T47D (cell line): Measurements from ENCODE around the gene KCNH2.
A peak's percentile ranks its signal among the peaks of the same experiment; 100 is the strongest.

Experiments
- DNase-seq, 2 experiments: peaks; one replicate each; pipeline versions ENCODE4 v3.0.0 to v3.0.0-alpha.2; 2011 to 2012; ENCODE audit warnings: low read depth in 1 of 2, low spot score in 1 of 2
- JUND ChIP-seq: IDR thresholded peaks from 2 replicates; pipeline ENCODE4 v1.6.1; 2012; ENCODE audit warnings: low read depth
- in situ Hi-C: cut with HindIII; loops from 2 replicates; pipeline ENCODE4 v1.10.0; 2016; ENCODE audit warnings: low sequenced_read_pairs, low pct_unique_long_range_greater_than_20kb

KCNH2 gene

GRCh38 chr7:151008511-151009323 is 30.6 kb upstream of the KCNH2 start:
- TF ChIP-seq JUND = no peak
- DNase-seq = no peak
- in situ Hi-C loops = no loop called here

- TF ChIP-seq JUND = no peak
- no peak for DNase-seq
- in situ Hi-C loops = no loop called here
Measured at GRCh38 chr7:151008143-151008510, 30.0 kb upstream of the KCNH2 start.

GRCh38 chr7:151007469-151007898 is 29.4 kb upstream of the KCNH2 start:
- in situ Hi-C loops = no loop called here
- DNase-seq = no peak
- no peak for TF ChIP-seq JUND

- no peak for TF ChIP-seq JUND
Measured at GRCh38 chr7:151006590-151007300, 28.6 kb upstream of the KCNH2 start.

DNA sequence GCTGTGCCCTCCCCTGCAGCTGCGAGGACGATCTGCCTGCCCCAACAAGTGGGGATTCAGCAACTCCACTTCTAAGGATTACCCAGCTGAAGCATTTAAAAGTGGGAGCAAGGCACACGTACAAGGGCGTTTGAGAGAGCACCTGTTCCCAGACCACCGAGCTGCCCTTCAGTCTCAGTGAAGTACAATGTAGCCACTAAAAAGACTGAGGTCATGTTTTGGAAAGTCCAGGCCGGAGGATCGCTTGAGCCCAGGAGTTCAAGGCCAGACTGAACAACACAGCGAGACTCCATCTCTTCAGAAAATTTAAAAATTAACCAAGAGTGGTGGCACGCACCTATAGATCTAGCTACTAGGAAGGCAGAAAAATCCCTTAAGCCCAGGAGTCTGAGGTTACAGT is 27.4 kb upstream of the KCNH2 start:
- in situ Hi-C loops = no loop called here
- TF ChIP-seq JUND = no peak
- no peak for DNase-seq

More at GRCh38 chr7:151006590-151007300, 28.6 kb upstream of the KCNH2 start:
- in situ Hi-C loops = no loop called here
- no peak for DNase-seq

DNA sequence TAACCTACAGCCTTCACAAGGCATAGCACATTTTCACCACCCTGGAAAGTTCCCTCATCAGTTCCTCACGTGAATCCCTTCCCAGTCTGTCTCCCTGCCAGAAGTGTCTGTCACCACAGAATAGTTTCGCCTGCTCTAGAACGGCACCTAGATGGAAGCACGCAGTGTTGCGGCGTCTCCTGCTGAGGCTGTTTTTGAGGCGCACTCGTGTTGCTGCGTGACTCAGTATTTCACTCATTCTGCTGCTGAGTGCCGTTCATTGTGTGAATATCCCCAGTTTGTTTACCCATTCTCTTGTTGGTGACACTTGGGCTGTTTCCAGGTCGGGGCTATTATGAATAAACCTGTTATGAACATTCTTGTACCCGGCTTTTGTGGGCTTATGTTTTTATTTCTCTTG is 25.5 kb upstream of the KCNH2 start:
- in situ Hi-C loops = no loop called here
- no peak for TF ChIP-seq JUND
- peak; percentile 50 to 71 for DNase-seq

DNA sequence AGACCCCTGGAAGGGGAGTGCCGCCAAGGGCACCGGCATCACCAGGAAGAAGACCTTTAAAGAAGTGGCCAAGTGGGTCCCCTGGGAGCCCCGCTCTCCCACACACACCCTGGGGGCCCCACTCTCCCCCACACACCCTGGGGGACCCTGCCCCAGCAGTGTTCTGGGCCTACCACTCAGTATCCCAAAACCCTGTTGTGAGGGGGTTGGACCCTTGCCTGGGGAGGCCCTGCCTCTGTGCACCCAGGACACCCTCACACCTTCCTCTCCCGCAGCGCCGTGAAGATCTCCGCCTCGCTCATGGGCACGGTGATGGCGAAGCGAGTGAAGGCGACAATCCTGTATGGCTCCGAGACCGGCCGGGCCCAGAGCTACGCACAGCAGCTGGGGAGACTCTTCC is 23.4 kb upstream of the KCNH2 start:
- no peak for TF ChIP-seq JUND
- no peak for DNase-seq
- in situ Hi-C loops = no loop called here

DNA sequence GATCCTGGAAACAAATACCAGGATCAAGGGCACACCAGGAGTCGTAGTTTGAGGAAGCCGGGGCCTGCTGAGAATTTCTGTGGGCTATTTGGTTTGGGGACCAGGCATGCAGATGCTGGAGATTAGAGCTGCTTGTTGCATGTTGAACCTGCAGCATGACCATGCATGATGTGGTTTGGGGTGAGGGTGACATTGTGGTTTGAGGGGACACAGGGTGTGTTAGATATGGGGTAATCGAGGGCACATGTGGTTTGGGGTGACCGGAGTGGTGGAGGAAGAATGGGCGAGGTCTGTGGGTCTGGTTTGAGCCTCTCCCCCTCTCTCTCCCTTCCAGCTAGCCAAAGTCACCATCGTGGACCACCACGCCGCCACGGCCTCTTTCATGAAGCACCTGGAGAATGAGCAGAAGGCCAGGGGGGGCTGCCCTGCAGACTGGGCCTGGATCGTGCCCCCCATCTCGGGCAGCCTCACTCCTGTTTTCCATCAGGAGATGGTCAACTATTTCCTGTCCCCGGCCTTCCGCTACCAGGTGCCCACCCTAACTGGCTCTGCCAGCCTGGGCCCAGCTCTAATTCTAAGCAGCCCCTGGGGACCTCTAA is 22.9 kb upstream of the KCNH2 start:
- DNase-seq = no peak
- in situ Hi-C loops = no loop called here
- no peak for TF ChIP-seq JUND

DNA sequence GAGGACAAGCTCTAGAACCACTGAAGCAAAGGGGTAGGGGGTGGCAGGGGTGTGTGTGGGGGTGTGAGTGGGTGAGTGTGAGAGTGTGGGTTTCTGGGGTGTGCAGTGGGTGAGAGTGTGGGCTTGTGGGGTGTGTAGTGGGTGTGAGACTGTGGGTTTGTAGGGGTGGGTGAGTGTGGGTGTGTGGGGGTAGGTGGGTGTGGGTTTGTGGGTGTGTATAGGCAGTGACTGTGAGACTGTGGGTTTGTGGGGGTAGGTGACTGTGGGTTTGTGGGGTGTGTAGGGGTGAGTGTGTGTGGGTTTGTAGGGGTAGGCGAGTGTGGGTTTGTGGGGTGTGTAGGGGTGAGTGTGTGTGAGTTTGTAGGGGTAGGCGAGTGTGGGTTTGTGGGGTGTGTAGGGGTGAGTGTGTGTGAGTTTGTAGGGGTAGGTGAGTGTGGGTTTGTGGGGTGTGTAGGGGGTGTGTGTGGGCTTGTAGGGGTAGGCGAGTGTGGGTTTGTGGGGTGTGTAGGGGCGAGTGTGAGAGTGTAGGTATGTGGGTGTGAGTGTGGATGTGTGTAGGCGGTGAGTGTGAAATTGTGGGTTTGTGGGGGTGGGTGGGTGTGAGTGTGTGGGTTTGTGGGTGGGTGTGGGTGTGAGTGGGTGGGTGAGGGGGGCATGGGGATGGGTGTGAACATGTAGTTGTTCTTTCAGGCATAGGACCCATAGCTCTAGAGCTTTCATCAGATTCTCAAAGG is 21.5 kb upstream of the KCNH2 start:
- in situ Hi-C loops = no loop called here
- no peak for DNase-seq
- no peak for TF ChIP-seq JUND

- in situ Hi-C loops = no loop called here
- no peak for DNase-seq
- no peak for TF ChIP-seq JUND
Measured at GRCh38 chr7:150999001-150999400, 20.9 kb upstream of the KCNH2 start.

- in situ Hi-C loops = no loop called here
- no peak for TF ChIP-seq JUND
- no peak for DNase-seq
Measured at GRCh38 chr7:150998341-150998740, 20.2 kb upstream of the KCNH2 start.

DNA sequence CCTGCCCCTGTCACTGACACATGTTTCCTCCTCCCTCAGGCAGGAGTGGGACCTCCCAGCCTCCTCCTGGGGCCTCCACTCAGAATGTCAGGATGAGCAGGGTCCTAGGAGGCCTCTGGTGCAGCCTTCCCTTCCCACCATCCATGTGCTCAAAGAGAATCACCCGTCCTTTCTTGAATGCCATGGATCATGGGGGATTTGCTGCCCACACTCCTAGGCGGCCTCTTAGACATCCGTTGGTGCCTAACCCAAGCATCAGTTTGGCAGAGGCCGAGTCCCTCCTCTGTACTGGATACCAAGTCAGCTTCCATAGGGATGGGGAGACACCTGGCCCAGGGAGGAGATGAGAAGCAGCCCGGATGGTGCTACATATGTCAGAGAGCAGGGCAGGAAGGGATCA is 19.7 kb upstream of the KCNH2 start:
- in situ Hi-C loops = no loop called here
- no peak for TF ChIP-seq JUND
- DNase-seq = no peak

GRCh38 chr7:150997075-150997511 is 19.0 kb upstream of the KCNH2 start:
- no peak for TF ChIP-seq JUND

More at GRCh38 chr7:150997075-150997511, 19.0 kb upstream of the KCNH2 start:
- in situ Hi-C loops = no loop called here
- no peak for DNase-seq
